ENCODE results near the gene SDHAF1. TPM values are rescaled to one million over a fixed set of nuclear protein-coding genes. Genes with fewer than 3 reads are reported as not detected.

SDHAF1 gene
- total and polyA plus RNA-seq, 2 experiments from 2014 or later: 28.6 to 36.5 TPM

DNA sequence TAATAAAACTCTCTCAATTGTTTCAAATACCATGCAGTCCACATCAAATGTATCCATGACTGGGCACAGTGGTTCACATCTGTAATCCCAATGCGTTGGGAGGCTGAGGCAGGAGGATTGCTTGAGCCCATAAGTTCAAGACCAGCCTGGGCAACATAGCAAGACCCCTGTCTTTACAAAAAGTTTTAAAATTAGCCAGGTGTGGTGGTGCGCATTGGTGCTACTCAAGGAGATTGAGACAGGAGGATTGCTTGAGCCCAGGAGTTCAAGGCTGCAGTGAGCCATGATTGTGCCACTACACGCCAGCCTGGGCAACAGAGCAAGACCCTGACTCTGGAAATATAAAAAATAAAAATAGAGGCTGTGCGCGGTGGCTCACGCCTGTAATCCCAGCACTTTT is 32.7 kb downstream of the SDHAF1 start:
- H3K27me3 ChIP-seq: no peaks in the 10 kb centered on the region
- H3K4me2 ChIP-seq: no peak overlapping the region
- H2AFZ ChIP-seq: no peak overlapping the region
- no peaks in the 10 kb centered on the region for H3K9me3 ChIP-seq (ENCODE audit: low read depth)
- no peak for DNase-seq (ENCODE audit: low spot score)
- peaks cover 3% of the 10 kb centered on the region for H3K4me1 ChIP-seq (ENCODE audit: insufficient read depth)
- no peaks in the 10 kb centered on the region for H4K20me1 ChIP-seq (ENCODE audit: insufficient read depth, poor library complexity, severe bottlenecking)
- H3K9me2 ChIP-seq (replicated peaks; ENCODE audit: insufficient read depth): no peaks in the 10 kb centered on the region
- H3K27ac ChIP-seq: no peak overlapping the region
- H3K36me3 ChIP-seq (replicated peaks; ENCODE audit: insufficient read depth, low read depth): no peaks in the 10 kb centered on the region
- no peak overlapping the region for H3K4me3 ChIP-seq
- WGBS (ENCODE audit: low lambda C conversion rate, missing lambda C conversion rate): 97% methylated on average over 6 of the region's 6 CpGs
- H3K79me2 ChIP-seq: peaks cover 2% of the 10 kb centered on the region
- TF ChIP-seq, protein P1, sequence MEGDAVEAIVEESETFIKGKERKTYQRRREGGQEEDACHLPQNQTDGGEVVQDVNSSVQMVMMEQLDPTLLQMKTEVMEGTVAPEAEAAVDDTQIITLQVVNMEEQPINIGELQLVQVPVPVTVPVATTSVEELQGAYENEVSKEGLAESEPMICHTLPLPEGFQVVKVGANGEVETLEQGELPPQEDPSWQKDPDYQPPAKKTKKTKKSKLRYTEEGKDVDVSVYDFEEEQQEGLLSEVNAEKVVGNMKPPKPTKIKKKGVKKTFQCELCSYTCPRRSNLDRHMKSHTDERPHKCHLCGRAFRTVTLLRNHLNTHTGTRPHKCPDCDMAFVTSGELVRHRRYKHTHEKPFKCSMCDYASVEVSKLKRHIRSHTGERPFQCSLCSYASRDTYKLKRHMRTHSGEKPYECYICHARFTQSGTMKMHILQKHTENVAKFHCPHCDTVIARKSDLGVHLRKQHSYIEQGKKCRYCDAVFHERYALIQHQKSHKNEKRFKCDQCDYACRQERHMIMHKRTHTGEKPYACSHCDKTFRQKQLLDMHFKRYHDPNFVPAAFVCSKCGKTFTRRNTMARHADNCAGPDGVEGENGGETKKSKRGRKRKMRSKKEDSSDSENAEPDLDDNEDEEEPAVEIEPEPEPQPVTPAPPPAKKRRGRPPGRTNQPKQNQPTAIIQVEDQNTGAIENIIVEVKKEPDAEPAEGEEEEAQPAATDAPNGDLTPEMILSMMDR (IDR thresholded peaks at IDR 0.05; ENCODE audit: poor library complexity): no peak
- TF ChIP-seq EZH2phosphoT487 (IDR thresholded peaks at IDR 0.05; ENCODE audit: low read depth, severe bottlenecking, unreplicated experiment): no peak
- TF ChIP-seq EZH2 (IDR thresholded peaks at IDR 0.05; ENCODE audit: borderline replicate concordance): no peak

DNA sequence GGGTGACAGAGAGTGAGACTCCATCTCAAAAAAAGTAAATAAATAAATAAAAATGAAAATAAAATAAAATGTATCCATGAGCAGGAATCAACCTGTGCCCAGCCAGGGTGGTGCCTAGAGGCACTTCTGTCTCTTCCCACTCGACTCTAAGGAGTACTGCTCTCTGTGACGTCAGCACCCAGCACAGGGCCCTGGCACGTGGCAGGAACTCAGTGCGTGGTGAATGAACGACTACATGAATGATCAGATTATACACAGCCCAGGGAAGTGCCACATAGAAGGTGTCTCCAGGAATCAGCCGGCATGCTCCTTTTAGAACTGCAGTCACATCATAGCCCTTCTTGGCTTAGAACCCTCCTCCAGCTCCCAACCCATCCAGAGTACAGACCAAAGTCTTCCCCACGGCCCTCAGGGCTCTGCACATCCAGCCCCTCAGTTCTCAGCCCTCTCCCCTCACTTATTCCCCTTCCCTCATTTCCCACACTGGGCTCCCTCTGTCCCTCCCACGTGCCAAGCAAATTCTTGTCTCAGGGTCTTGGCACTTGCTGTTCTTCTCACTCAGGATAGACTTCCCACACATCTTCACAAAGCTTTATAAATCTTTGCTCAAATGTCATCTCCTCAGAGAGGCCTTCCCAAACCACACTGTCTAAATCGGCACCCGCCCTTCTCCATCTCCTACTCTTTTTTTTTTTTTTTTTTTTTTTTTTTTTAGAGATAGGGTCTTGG is 33.5 kb downstream of the SDHAF1 start:
- TF ChIP-seq EZH2phosphoT487 (IDR thresholded peaks at IDR 0.05; ENCODE audit: low read depth, severe bottlenecking, unreplicated experiment) (no peak), EZH2 (IDR thresholded peaks at IDR 0.05; ENCODE audit: borderline replicate concordance) (no peak)
- TF ChIP-seq, protein P1 (IDR thresholded peaks at IDR 0.05; ENCODE audit: poor library complexity): no peak
- no peak overlapping the region for H3K27ac ChIP-seq
- H2AFZ ChIP-seq: no peak overlapping the region
- H4K20me1 ChIP-seq (ENCODE audit: insufficient read depth, poor library complexity, severe bottlenecking): no peaks in the 10 kb centered on the region
- no peaks in the 10 kb centered on the region for H3K9me3 ChIP-seq (ENCODE audit: low read depth)
- no peak overlapping the region for H3K4me2 ChIP-seq
- no peaks in the 10 kb centered on the region for H3K27me3 ChIP-seq
- H3K4me3 ChIP-seq: no peak overlapping the region
- no peak for DNase-seq (ENCODE audit: low spot score)
- no peaks in the 10 kb centered on the region for H3K36me3 ChIP-seq (replicated peaks; ENCODE audit: insufficient read depth, low read depth)
- peaks cover 2% of the 10 kb centered on the region for H3K79me2 ChIP-seq
- H3K9me2 ChIP-seq (replicated peaks; ENCODE audit: insufficient read depth): no peaks in the 10 kb centered on the region
- WGBS (ENCODE audit: low lambda C conversion rate, missing lambda C conversion rate): 89% methylated on average over 10 of the region's 10 CpGs
- peaks cover 3% of the 10 kb centered on the region for H3K4me1 ChIP-seq (ENCODE audit: insufficient read depth)

DNA sequence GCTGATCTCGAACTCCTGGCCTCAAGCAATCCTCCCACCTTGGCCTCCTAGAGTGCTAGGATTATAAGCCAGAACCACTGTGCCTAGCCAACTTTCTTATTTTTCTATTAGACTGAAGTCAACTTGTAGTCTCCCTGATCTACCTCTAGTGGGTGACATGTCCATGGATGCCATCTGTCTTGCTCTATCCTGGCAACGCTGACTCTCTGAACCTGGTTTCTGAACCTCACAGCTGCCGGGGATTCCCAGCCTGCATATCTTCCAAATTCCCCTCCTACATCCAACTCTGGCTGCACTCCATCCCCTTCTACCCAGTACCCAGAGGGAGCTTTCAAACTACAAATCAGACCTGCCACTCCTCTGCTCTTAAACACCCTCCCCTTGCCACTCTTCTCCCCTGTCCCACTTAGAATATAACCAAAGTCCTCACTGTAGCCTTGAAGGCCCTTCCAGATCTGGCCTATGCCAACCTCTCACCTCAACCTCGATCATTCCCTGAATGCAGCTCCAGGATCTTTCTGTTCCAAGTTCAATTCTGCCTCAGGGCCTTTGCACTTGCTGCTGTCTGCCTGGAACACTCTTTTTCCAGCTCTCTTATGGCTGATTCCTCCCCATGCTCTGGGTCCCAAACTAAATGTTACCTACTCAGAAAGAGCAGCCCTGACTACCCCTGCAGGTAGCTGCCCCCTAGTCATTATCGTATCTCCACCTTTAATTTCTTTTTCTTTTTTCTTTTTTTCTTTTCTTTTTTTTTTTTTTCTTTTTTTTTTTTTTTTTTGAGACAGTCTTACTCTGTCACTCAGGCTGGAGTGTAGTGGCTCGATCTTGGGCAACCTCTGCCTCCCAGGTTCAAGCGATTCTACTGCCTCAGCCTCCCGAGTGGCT is 35.5 kb downstream of the SDHAF1 start:
- H3K27me3 ChIP-seq: no peaks in the 10 kb centered on the region
- peak overlapping the region; percentile 87 for H3K4me2 ChIP-seq
- no peak for DNase-seq (ENCODE audit: low spot score)
- H3K9me3 ChIP-seq (ENCODE audit: low read depth): no peaks in the 10 kb centered on the region
- no peaks in the 10 kb centered on the region for H3K9me2 ChIP-seq (replicated peaks; ENCODE audit: insufficient read depth)
- TF ChIP-seq EZH2phosphoT487 (IDR thresholded peaks at IDR 0.05; ENCODE audit: low read depth, severe bottlenecking, unreplicated experiment): no peak
- TF ChIP-seq EZH2 (IDR thresholded peaks at IDR 0.05; ENCODE audit: borderline replicate concordance): no peak
- TF ChIP-seq, protein P1 (IDR thresholded peaks at IDR 0.05; ENCODE audit: poor library complexity): no peak
- H3K79me2 ChIP-seq: peaks cover 2% of the 10 kb centered on the region
- H3K27ac ChIP-seq: no peak overlapping the region
- H2AFZ ChIP-seq: no peak overlapping the region
- 95% methylated on average over 8 of the region's 8 CpGs for WGBS (ENCODE audit: low lambda C conversion rate, missing lambda C conversion rate)
- H3K36me3 ChIP-seq (replicated peaks; ENCODE audit: insufficient read depth, low read depth): no peaks in the 10 kb centered on the region
- H3K4me3 ChIP-seq: no peak overlapping the region
- peaks cover 3% of the 10 kb centered on the region for H3K4me1 ChIP-seq (ENCODE audit: insufficient read depth)
- H4K20me1 ChIP-seq (ENCODE audit: insufficient read depth, poor library complexity, severe bottlenecking): no peaks in the 10 kb centered on the region
